Activated T-cell treated with anti-CD3 and anti-CD28 coated beads for 4 hours (primary cell): Measurements from ENCODE around the gene AP3D1.

Experiments used
- DNase-seq: peaks from one replicate; pipeline ENCODE4 v3.0.0-alpha.2; 2020

Gene AP3D1

GRCh38 chr19:2126879-2127518 lies 24.4 kb downstream of the AP3D1 start:
- no peak for DNase-seq

- no peak for DNase-seq
These were observed 27.5 kb downstream of the AP3D1 start for GRCh38 chr19:2123682-2124387.

DNA sequence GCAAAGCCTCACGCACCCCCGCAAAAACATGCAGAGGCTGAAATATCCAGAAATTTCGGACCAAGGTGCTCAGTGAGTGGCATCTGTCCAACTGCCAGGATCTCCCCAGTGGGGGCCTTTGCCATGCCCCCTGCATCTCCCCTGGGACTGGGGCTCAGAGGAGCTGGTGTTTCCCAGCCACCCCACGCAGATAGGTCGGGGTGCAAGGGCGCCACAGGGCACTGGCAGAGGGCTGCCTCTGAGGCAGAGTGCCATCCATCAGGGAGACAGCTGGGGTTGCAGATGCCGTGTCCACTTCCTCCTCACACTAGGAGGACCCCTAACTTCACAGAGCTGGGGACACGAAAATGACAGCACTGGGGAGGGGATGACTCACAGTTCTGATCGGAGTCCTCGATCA lies 28.4 kb downstream of the AP3D1 start:
- DNase-seq, result no peak

DNA sequence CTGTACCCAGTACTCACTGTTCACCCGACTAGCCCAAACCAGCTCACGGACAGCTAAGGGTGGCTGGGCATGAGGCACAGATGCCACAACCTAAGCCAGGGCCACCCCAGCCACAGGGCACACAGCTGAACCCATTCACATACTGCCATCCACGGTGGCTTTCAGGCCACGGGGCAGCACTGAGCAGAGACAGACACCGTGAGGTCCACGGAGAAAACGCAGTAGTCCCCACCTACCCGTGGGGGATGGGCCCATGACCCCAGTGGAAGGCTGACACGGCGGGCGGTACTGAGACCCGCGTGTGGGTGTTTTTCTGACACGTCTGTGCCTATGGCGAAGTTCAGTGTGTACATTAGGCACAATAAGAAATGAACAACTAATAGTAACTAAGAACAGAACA lies 29.1 kb downstream of the AP3D1 start:
- DNase-seq, result no peak

DNA sequence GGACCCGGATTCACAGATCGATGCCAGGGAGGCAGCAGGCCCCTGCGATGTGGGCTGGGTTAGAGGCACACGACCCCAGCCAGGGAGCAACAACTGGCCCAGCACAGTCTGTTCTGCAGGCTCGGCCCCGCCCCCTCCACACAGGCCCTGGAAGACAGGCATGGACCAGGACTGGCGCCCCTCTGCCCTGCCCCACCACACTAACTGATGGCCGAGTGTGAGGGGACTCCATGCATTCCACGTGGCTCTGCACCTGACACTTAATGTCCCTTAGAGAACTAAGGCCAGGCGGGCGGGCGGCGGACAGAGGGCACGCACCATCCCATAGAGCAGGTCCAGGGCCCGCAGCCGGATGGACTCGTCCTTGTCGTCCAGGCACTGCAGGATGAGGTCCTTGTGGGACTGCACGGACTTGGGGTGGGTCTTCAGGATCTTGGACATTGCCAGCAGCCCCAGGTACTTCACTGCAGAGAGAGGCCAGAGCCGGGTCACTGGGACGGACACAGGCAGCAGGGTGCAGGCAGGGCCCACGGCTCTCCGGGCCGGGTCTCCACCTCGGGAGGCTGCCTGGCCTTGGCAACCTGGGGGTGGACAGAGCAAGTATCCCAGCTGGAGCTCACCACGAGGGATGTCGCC lies 29.8 kb downstream of the AP3D1 start:
- no peak for DNase-seq

GRCh38 chr19:2120821-2121220 lies 30.5 kb downstream of the AP3D1 start:
- DNase-seq, result no peak

DNA sequence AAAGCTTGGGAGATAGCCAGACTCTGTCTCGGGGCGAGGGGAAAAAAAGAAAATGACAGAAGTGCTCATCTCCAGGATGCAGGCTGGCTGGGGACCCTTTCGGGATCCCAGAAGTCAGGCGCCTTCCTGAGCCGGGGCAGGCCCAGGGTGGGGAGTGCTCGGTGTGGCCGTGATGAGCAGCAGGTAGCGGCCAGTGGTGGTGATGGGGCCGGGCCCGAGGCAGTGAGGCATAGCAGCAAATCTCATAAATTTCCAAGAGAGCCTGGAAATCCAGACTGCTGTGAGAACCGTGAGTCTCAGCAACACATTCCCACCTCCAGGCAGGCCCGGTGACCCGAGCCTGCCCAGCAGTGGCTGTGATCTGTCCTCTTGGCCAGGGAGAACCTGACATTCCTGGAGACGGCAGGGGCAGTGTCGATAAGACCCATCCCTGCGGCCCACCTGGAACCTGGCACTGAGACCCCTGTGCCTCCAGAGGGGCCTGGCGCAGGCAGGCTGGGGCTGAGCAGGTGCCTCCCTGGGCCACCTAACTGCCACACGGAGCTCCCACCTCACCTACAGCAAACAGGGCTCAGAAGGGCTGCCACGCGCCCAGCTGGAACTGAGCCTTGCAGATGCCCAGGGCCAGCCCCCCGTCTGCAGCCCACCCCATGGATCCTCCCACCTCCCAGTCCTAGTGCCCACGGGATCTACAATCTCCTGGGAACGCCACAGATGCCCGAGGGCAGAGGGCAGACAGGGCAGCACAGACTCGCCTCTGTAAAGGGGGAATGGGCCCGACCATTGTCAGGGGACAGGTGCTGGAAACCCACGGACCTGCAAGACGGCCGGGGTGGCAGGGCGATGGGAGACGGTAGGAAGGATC lies 31.2 kb downstream of the AP3D1 start:
- no peak for DNase-seq

DNA sequence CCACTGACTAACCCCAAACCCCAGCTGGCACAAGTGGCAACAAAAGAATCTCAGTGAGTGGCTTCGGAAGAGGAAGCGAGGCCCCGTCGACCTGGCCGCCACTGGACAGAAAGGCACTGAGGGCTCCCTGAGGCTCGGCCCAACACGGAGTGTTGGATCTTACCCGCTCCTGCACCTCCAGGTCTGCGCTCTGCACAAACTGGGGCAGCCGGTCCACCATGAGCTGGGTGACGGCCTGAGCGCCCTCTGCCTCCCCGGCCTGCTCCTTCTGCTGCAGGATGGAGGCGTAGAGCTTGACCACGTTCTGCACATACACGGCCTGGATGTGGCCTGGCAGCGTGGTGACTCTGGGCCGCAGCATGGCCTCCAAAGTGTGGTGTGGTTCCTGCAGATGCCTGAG lies 32.9 kb downstream of the AP3D1 start:
- DNase-seq, result no peak

- DNase-seq, result no peak
These were observed 34.0 kb downstream of the AP3D1 start for GRCh38 chr19:2117215-2117960.

- no peak for DNase-seq
These were observed 34.9 kb downstream of the AP3D1 start for GRCh38 chr19:2116507-2116906.

DNA sequence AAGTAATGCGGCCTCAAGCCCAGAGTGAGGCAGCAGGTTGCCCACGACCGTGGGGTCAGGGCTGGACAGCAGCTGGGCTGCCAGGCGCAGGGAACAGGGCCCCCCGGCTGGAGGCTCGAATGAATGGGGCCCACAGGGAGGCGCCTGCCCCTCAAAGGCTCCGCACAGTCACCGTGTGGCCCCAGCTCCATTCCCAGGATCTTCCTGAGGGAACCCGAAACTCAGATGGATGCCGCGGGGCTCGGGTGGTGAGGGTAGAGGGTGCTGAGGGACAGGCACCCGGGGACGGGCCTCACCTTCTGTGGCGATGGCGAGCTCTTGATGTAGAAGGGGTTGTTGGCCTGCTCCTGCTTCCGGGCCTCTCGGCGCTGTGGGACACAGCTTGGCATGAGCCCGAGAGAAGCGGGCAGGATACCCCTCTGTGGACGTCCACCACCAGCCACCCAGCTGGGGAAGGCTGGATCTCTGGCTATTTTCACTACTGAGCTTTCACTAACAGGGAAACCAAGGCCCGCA lies 35.4 kb downstream of the AP3D1 start:
- DNase-seq, result no peak

DNA sequence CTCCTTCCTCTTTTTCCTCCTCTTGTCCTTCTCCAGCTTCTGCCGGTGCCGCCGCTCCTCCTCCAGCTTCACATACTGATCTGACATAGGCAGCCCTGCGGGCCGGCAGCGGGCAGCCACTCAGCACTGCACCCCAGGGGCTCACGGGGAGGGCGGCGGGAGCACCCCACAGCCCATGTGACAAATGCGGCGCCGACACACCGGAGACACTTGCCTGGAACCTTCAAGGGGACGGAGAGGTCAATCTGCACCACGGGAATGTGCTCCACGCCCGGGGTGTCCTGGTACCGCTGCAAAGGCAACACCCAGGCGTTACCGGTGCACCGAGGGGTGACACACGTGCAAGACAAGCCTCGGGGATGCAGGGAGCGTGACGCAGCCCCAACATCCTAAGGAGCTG lies 36.0 kb downstream of the AP3D1 start:
- no peak for DNase-seq

- DNase-seq, result no peak
These were observed 36.5 kb downstream of the AP3D1 start for GRCh38 chr19:2114821-2115220.

DNA sequence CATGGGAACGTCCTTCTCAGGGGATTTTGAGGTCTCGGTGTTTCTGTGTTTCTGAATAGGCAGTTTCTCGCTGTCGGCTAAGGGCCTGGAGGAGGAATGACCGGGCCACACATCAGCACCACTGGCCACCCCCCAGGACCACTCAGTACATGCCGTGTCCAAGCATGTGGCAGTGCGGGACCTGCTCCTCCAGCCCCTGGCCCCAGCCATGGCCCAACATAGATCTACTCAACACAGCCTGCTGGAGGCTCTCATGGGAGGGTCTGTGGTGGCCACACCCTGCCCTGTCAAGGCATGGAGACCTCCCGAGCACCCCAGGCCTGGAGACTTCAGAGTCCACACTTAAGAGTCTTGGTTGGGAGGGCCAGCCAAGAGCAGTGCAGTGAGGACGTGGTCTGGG lies 37.1 kb downstream of the AP3D1 start:
- no peak for DNase-seq

DNA sequence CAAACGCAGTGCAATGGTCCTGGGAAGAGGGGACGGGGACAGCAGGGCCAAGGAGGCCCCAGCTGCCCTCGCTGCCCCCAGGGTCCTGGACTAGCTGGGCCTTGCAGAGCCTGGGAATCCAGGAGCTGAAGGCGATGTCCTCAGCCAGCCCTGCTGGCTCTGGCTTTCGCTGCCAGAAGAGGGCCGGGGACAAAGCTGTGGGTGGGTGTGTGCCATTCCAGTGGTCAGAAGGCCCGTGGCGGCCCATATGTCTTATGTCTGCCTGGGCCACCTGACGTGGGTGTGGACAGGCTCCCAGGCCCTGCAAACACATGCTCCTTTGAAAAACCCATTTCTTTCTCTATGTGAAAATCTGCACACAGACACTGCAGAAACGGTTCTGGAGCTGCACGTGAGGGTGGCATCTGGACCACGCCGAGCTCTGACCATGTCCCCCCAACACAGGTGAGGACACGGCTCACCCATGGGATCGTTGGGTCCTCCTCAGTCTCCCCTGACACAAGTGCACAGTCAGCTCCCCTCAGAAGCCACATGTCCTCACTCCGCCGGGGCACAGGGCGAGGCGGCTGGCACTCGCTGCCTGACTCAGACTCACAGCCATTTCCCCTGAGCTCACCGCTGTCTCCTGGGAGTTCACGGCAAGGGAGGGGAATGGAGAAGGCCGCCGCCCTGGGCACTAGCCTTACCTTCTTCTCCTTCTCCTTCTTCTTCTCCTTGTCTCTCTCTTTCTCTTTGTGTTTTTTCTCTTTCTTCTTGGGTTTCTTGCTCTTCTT lies 37.7 kb downstream of the AP3D1 start:
- DNase-seq, result no peak

GRCh38 chr19:2112516-2113320 lies 38.6 kb downstream of the AP3D1 start:
- DNase-seq, result no peak

DNA sequence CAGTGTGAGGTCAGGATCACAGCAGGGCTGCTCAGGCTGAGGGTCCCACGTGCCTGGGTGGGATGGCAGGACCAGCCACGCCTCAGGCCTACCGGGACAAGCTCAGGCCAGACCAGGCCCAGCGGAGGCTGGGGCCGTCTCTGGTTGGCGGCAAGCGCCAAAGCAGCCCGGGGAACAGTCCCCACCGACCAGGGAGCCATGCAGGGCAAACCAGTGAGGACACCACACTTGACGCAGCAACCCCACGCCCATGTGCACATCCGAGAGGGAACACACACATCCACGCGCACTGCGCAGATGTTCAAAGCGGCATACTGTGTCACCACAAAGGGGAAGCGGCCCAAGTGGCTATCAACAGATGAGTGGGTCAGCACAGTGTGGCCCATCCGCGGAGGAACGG lies 39.5 kb downstream of the AP3D1 start:
- DNase-seq, result no peak

DNA sequence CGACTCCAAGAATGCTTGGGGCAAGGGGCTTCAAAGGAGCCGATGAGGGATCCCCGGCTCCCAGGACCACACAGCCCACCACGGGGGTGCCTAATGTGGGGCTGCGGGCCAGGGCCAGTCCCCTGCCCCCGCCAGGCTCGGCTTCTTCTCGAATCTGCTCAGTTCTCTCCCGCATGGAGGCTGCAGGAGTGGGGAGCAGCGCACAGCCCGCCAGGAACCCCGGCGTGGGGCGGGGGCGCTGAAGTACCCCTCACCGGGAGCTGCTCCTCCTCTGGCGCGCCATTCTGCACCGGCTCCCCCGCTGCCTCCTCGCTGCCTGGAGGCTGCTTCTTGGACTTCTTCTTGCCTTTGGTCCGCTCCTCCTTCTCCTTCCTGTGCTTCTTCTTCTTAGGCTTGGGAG lies 39.9 kb downstream of the AP3D1 start:
- no peak for DNase-seq

- no peak for DNase-seq
These were observed 40.5 kb downstream of the AP3D1 start for GRCh38 chr19:2110822-2111221.

DNA sequence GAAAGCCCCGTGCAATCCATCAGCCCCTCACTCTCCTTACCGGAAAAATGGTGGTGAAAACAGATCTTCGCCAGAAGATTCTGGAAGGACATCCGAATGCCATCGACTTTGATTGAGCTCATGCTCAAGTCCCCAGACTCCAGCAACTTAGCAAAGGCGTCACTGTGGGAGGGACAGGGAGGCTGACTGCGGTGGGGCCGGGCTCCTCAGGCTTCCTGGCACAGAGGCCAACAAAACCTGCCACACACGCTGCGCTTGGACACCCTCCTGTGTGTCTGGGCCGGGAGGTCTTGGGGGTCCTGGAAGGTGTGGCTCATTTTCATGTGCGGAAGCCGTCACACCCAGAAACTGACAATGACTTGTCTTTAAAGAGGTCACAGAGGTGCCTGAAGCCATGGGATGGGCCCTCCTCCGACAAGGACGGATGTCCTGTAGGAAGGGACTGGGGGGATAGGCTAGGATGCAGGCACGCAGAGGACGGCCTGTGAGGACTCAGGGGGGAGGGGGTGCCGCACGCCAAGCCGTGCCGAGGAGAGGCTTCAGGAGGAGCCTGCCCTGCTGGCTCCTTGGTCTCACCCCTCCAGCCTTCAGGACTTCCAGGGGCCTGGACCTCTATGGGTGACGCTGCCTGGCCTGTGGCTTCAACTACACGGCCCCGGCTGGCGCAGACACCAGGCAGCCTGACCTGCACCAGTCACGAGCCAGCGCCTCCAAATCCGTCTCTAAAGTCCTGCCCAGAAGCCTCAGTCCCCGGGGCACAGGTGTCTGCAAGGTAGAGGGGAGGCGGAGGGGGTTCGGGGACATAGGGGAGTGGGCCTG lies 42.1 kb downstream of the AP3D1 start:
- DNase-seq, result no peak
